Measurements from ENCODE around the gene NOX1. TPM values are rescaled to one million over a fixed set of nuclear protein-coding genes. Genes with fewer than 3 reads are reported as not detected.

Gene NOX1
- total RNA-seq, 1 donor from 2014 or later = not detected

- intact Hi-C loops (cut with micrococcal nuclease) = no loop called here
- Mint-ChIP-seq H3K9me3 (no peaks in the 10 kb centered on the region), H3K27ac (no peak overlapping the region), H3K4me1 (ENCODE audit: low read depth) (no peaks in the 10 kb centered on the region), H3K36me3 (ENCODE audit: low read depth) (no peaks in the 10 kb centered on the region), H3K4me3 (no peak overlapping the region), H3K27me3 (ENCODE audit: insufficient read depth) (peaks cover 3% of the 10 kb centered on the region)
- DNase-seq (ENCODE audit: low spot score) = no peak
These were observed 9.3 kb downstream of the NOX1 start for GRCh38 chrX:100864657-100865391.

- Mint-ChIP-seq H3K4me3 (no peak overlapping the region), H3K36me3 (ENCODE audit: low read depth) (no peaks in the 10 kb centered on the region), H3K4me1 (ENCODE audit: low read depth) (no peaks in the 10 kb centered on the region), H3K27me3 (ENCODE audit: insufficient read depth) (peaks cover 6% of the 10 kb centered on the region), H3K9me3 (no peaks in the 10 kb centered on the region), H3K27ac (no peak overlapping the region)
- no peak for DNase-seq (ENCODE audit: low spot score)
- intact Hi-C loops (cut with micrococcal nuclease) = no loop called here
These were observed 10.8 kb downstream of the NOX1 start for GRCh38 chrX:100863326-100863864.

GRCh38 chrX:100852810-100853209, 21.3 kb downstream of the NOX1 start:
- Mint-ChIP-seq H3K4me1 (ENCODE audit: low read depth) (no peaks in the 10 kb centered on the region), H3K4me3 (no peak overlapping the region), H3K9me3 (no peaks in the 10 kb centered on the region), H3K36me3 (ENCODE audit: low read depth) (no peaks in the 10 kb centered on the region), H3K27me3 (ENCODE audit: insufficient read depth) (peaks cover 1% of the 10 kb centered on the region), H3K27ac (no peak overlapping the region)
- no peak for DNase-seq (ENCODE audit: low spot score)
- intact Hi-C loops (cut with micrococcal nuclease) = no loop called here

- no peaks in the 10 kb centered on the region for H3K4me1 Mint-ChIP-seq (ENCODE audit: low read depth)
- DNase-seq (ENCODE audit: low spot score) = no peak
- H3K27ac Mint-ChIP-seq = no peak overlapping the region
- intact Hi-C loops (cut with micrococcal nuclease) = no loop called here
- no peak overlapping the region for H3K4me3 Mint-ChIP-seq
- H3K9me3 Mint-ChIP-seq = no peaks in the 10 kb centered on the region
- H3K36me3 Mint-ChIP-seq (ENCODE audit: low read depth) = no peaks in the 10 kb centered on the region
- H3K27me3 Mint-ChIP-seq (ENCODE audit: insufficient read depth) = no peaks in the 10 kb centered on the region
These were observed 23.8 kb downstream of the NOX1 start for GRCh38 chrX:100850317-100850716.

GRCh38 chrX:100831219-100831946, 42.8 kb downstream of the NOX1 start:
- intact Hi-C loops (cut with micrococcal nuclease) = no loop called here
- no peaks in the 10 kb centered on the region for H3K9me3 Mint-ChIP-seq
- peaks cover 38% of the 10 kb centered on the region for H3K4me1 Mint-ChIP-seq (ENCODE audit: low read depth)
- H3K36me3 Mint-ChIP-seq (ENCODE audit: low read depth) = peaks cover 63% of the 10 kb centered on the region
- H3K27ac Mint-ChIP-seq = peak overlapping the region; percentile 94
- no peak for DNase-seq (ENCODE audit: low spot score)
- no peaks in the 10 kb centered on the region for H3K27me3 Mint-ChIP-seq (ENCODE audit: insufficient read depth)
- H3K4me3 Mint-ChIP-seq = peak overlapping the region; percentile 77

- DNase-seq (ENCODE audit: low spot score) = no peak
- intact Hi-C loops (cut with micrococcal nuclease) = loop anchor here (1.0 kb wide), 1 partner anchor 101 kb away; no protein-coding TSS in a partner anchor
- Mint-ChIP-seq H3K4me3 (peak overlapping the region; percentile 77), H3K27ac (peak overlapping the region; percentile 94), H3K36me3 (ENCODE audit: low read depth) (peaks cover 63% of the 10 kb centered on the region), H3K27me3 (ENCODE audit: insufficient read depth) (no peaks in the 10 kb centered on the region), H3K9me3 (no peaks in the 10 kb centered on the region), H3K4me1 (ENCODE audit: low read depth) (peaks cover 38% of the 10 kb centered on the region)
These were observed 43.6 kb downstream of the NOX1 start for GRCh38 chrX:100830547-100830946.

- intact Hi-C loops (cut with micrococcal nuclease) = loop anchor here (1.0 kb wide), 1 partner anchor 101 kb away; no protein-coding TSS in a partner anchor
- no peak for DNase-seq (ENCODE audit: low spot score)
- H3K27me3 Mint-ChIP-seq (ENCODE audit: insufficient read depth) = no peaks in the 10 kb centered on the region
- peak overlapping the region; percentile 94 for H3K27ac Mint-ChIP-seq
- peak overlapping the region; percentile 73 for H3K4me3 Mint-ChIP-seq
- no peaks in the 10 kb centered on the region for H3K9me3 Mint-ChIP-seq
- H3K36me3 Mint-ChIP-seq (ENCODE audit: low read depth) = peaks cover 63% of the 10 kb centered on the region
- peaks cover 38% of the 10 kb centered on the region for H3K4me1 Mint-ChIP-seq (ENCODE audit: low read depth)
These were observed 44.0 kb downstream of the NOX1 start for GRCh38 chrX:100830143-100830542.

- peak overlapping the region; percentile 94 for H3K27ac Mint-ChIP-seq
- H3K9me3 Mint-ChIP-seq = no peaks in the 10 kb centered on the region
- peaks cover 63% of the 10 kb centered on the region for H3K36me3 Mint-ChIP-seq (ENCODE audit: low read depth)
- peaks cover 38% of the 10 kb centered on the region for H3K4me1 Mint-ChIP-seq (ENCODE audit: low read depth)
- no peak for DNase-seq (ENCODE audit: low spot score)
- intact Hi-C loops (cut with micrococcal nuclease) = loop anchor here (1.0 to 2.0 kb wide), 4 partner anchors 9 to 379 kb away; partner anchors contain the start of gene CSTF2
- peak overlapping the region; percentile 73 for H3K4me3 Mint-ChIP-seq
- H3K27me3 Mint-ChIP-seq (ENCODE audit: insufficient read depth) = no peaks in the 10 kb centered on the region
These were observed 44.4 kb downstream of the NOX1 start for GRCh38 chrX:100829730-100830129.

GRCh38 chrX:100819837-100820666, 54.1 kb downstream of the NOX1 start, which contains the start of gene CSTF2:
Gene CSTF2, plus strand, starts transcription at chrX:100820391. Its CDS starts 26 bp downstream, at chrX:100820417.
- peak within 1 kb of the TSS; percentile 84 for H3K4me3 Mint-ChIP-seq
- peak; percentile 74 for DNase-seq (ENCODE audit: low spot score)
- peaks cover 7% of the 10 kb centered on the region for H3K4me1 Mint-ChIP-seq (ENCODE audit: low read depth)
- H3K27ac Mint-ChIP-seq = peak within 1 kb of the TSS; percentile 95
- peaks cover 4% of the 10 kb centered on the region for H3K9me3 Mint-ChIP-seq
- H3K36me3 Mint-ChIP-seq (ENCODE audit: low read depth) = peaks cover 19% of the 10 kb centered on the region
- intact Hi-C loops (cut with micrococcal nuclease) = loop anchor here (1.0 to 5.0 kb wide), 8 partner anchors 9 to 587 kb away; partner anchors contain the start of genes CENPI, GLA, HNRNPH2 and TIMM8A
- peaks cover 3% of the 10 kb centered on the region for H3K27me3 Mint-ChIP-seq (ENCODE audit: insufficient read depth)

- H3K36me3 Mint-ChIP-seq (ENCODE audit: low read depth) = peaks cover 19% of the 10 kb centered on the region
- peaks cover 3% of the 10 kb centered on the region for H3K27me3 Mint-ChIP-seq (ENCODE audit: insufficient read depth)
- peak overlapping the region; percentile 84 for H3K4me3 Mint-ChIP-seq
- peaks cover 4% of the 10 kb centered on the region for H3K9me3 Mint-ChIP-seq
- H3K4me1 Mint-ChIP-seq (ENCODE audit: low read depth) = peaks cover 7% of the 10 kb centered on the region
- DNase-seq (ENCODE audit: low spot score) = no peak
- H3K27ac Mint-ChIP-seq = peak overlapping the region; percentile 95
- intact Hi-C loops (cut with micrococcal nuclease) = no loop called here
These were observed 54.7 kb downstream of the NOX1 start for GRCh38 chrX:100819534-100819836.

- Mint-ChIP-seq H3K9me3 (peaks cover 4% of the 10 kb centered on the region), H3K36me3 (ENCODE audit: low read depth) (peaks cover 3% of the 10 kb centered on the region), H3K4me1 (ENCODE audit: low read depth) (peaks cover 7% of the 10 kb centered on the region), H3K27ac (no peak overlapping the region), H3K4me3 (no peak overlapping the region), H3K27me3 (ENCODE audit: insufficient read depth) (peaks cover 5% of the 10 kb centered on the region)
- no peak for DNase-seq (ENCODE audit: low spot score)
- intact Hi-C loops (cut with micrococcal nuclease) = no loop called here
These were observed 56.8 kb downstream of the NOX1 start for GRCh38 chrX:100817340-100817739.
